ENCODE data around the gene MARVELD2. TPM values are rescaled to one million over a fixed set of nuclear protein-coding genes. Genes with fewer than 3 reads are reported as not detected.
"Not testable (repeated sequence)": the region's sequence is repeated elsewhere in the genome, so short reads cannot be mapped to it uniquely, and the experiment has no call there.

MARVELD2 gene
- total and polyA plus RNA-seq, 4 experiments from 2014 or later: 0.20 to 1.5 (median 1.1) TPM

- ChIA-PET CTCF (ENCODE audit: partially characterized antibody) (no interaction called here), POLR2A (ENCODE audit: partially characterized antibody) (no interaction called here)
- Mint-ChIP-seq H3K27me3 (no peaks in the 10 kb centered on the region), H3K9me3 (peaks cover 0 to 7% (median 0%) of the 10 kb centered on the region in 8 donors), H3K4me3 (no peak overlapping the region), H3K36me3 (no peaks in the 10 kb centered on the region), H3K4me1 (no peaks in the 10 kb centered on the region), H3K27ac (no peak overlapping the region)
- H3K27me3 ChIP-seq (ENCODE audit: insufficient read depth, low read length): no peaks in the 10 kb centered on the region
- H3K27ac ChIP-seq (ENCODE audit: low read depth, low read length): no peak overlapping the region
- H3K36me3 ChIP-seq (ENCODE audit: insufficient read depth, low read length): no peaks in the 10 kb centered on the region
- no peaks in the 10 kb centered on the region for H3K4me1 ChIP-seq (ENCODE audit: insufficient read depth, low read length)
- no peaks in the 10 kb centered on the region for H3K9me3 ChIP-seq (ENCODE audit: control insufficient read depth in 1 of 2, low read length in 2 of 2)
- DNase-seq: no peak
- intact Hi-C loops (cut with micrococcal nuclease): no loop called here
- H3K4me3 ChIP-seq (ENCODE audit: low read length in 2 of 2): no peak overlapping the region
These were observed 52.7 kb downstream of the MARVELD2 start for GRCh38 chr5:69467442-69468225.

GRCh38 chr5:69468631-69469030 lies 53.7 kb downstream of the MARVELD2 start:
- no peak for DNase-seq

GRCh38 chr5:69471516-69471915 lies 56.6 kb downstream of the MARVELD2 start:
- CTCF ChIA-PET (ENCODE audit: partially characterized antibody); H3K27me3 Mint-ChIP-seq; H3K4me1 Mint-ChIP-seq; H3K9me3 ChIP-seq (ENCODE audit: control insufficient read depth in 1 of 2, low read length in 2 of 2); H3K27ac Mint-ChIP-seq; H3K4me1 ChIP-seq (ENCODE audit: insufficient read depth, low read length); H3K4me3 Mint-ChIP-seq; H3K4me3 ChIP-seq (ENCODE audit: low read length in 2 of 2); DNase-seq; H3K27ac ChIP-seq (ENCODE audit: low read depth, low read length); intact Hi-C loops (cut with micrococcal nuclease); H3K36me3 Mint-ChIP-seq; H3K27me3 ChIP-seq (ENCODE audit: insufficient read depth, low read length); H3K9me3 Mint-ChIP-seq; H3K36me3 ChIP-seq (ENCODE audit: insufficient read depth, low read length); POLR2A ChIA-PET (ENCODE audit: partially characterized antibody): not testable (repeated sequence)

More at GRCh38 chr5:69468631-69469030, 53.7 kb downstream of the MARVELD2 start:
- H3K27ac ChIP-seq (ENCODE audit: low read depth, low read length): no peak overlapping the region
- no peaks in the 10 kb centered on the region for H3K27me3 ChIP-seq (ENCODE audit: insufficient read depth, low read length)
- ChIA-PET POLR2A (ENCODE audit: partially characterized antibody) (no interaction called here), CTCF (ENCODE audit: partially characterized antibody) (no interaction called here)
- Mint-ChIP-seq H3K4me3 (no peak overlapping the region), H3K9me3 (peaks cover 0 to 7% (median 0%) of the 10 kb centered on the region in 8 donors), H3K27me3 (no peaks in the 10 kb centered on the region), H3K36me3 (no peaks in the 10 kb centered on the region), H3K27ac (no peak overlapping the region), H3K4me1 (no peaks in the 10 kb centered on the region)
- H3K36me3 ChIP-seq (ENCODE audit: insufficient read depth, low read length): no peaks in the 10 kb centered on the region
- H3K9me3 ChIP-seq (ENCODE audit: control insufficient read depth in 1 of 2, low read length in 2 of 2): no peaks in the 10 kb centered on the region
- H3K4me1 ChIP-seq (ENCODE audit: insufficient read depth, low read length): no peaks in the 10 kb centered on the region
- no peak overlapping the region for H3K4me3 ChIP-seq (ENCODE audit: low read length in 2 of 2)
- intact Hi-C loops (cut with micrococcal nuclease): no loop called here

GRCh38 chr5:69472535-69473143 lies 57.7 kb downstream of the MARVELD2 start:
- H3K27ac ChIP-seq (ENCODE audit: low read depth, low read length); POLR2A ChIA-PET (ENCODE audit: partially characterized antibody); H3K9me3 Mint-ChIP-seq; H3K27ac Mint-ChIP-seq; DNase-seq; CTCF ChIA-PET (ENCODE audit: partially characterized antibody); intact Hi-C loops (cut with micrococcal nuclease); H3K4me1 ChIP-seq (ENCODE audit: insufficient read depth, low read length); H3K9me3 ChIP-seq (ENCODE audit: control insufficient read depth in 1 of 2, low read length in 2 of 2); H3K27me3 ChIP-seq (ENCODE audit: insufficient read depth, low read length); H3K4me3 ChIP-seq (ENCODE audit: low read length in 2 of 2); H3K36me3 ChIP-seq (ENCODE audit: insufficient read depth, low read length); H3K27me3 Mint-ChIP-seq; H3K4me3 Mint-ChIP-seq; H3K4me1 Mint-ChIP-seq; H3K36me3 Mint-ChIP-seq: not testable (repeated sequence)

- Mint-ChIP-seq H3K4me3 (no peak overlapping the region), H3K27me3 (peaks cover 0 to 2% of the 10 kb centered on the region in 2 donors), H3K27ac (no peak overlapping the region), H3K4me1 (peaks cover 0 to 5% (median 0%) of the 10 kb centered on the region in 4 donors), H3K36me3 (no peaks in the 10 kb centered on the region), H3K9me3 (no peaks in the 10 kb centered on the region)
- Histone ChIP-seq H3K4me1 (ENCODE audit: insufficient read depth, low read length) (no peaks in the 10 kb centered on the region), H3K27ac (ENCODE audit: low read depth, low read length) (no peak overlapping the region), H3K36me3 (ENCODE audit: insufficient read depth, low read length) (no peaks in the 10 kb centered on the region), H3K4me3 (ENCODE audit: low read length in 2 of 2) (no peak overlapping the region), H3K27me3 (ENCODE audit: insufficient read depth, low read length) (no peaks in the 10 kb centered on the region), H3K9me3 (ENCODE audit: control insufficient read depth in 1 of 2, low read length in 2 of 2) (no peaks in the 10 kb centered on the region)
- intact Hi-C loops (cut with micrococcal nuclease): no loop called here
- no peak for DNase-seq
- POLR2A ChIA-PET (ENCODE audit: partially characterized antibody): no interaction called here
- CTCF ChIA-PET (ENCODE audit: partially characterized antibody): no interaction called here
These were observed 62.3 kb downstream of the MARVELD2 start for GRCh38 chr5:69477170-69477569.

- intact Hi-C loops (cut with micrococcal nuclease); H3K4me3 Mint-ChIP-seq; H3K4me3 ChIP-seq (ENCODE audit: low read length in 2 of 2); CTCF ChIA-PET (ENCODE audit: partially characterized antibody); POLR2A ChIA-PET (ENCODE audit: partially characterized antibody); H3K36me3 ChIP-seq (ENCODE audit: insufficient read depth, low read length); H3K27me3 ChIP-seq (ENCODE audit: insufficient read depth, low read length); H3K9me3 ChIP-seq (ENCODE audit: control insufficient read depth in 1 of 2, low read length in 2 of 2); H3K27me3 Mint-ChIP-seq; H3K36me3 Mint-ChIP-seq; H3K27ac ChIP-seq (ENCODE audit: low read depth, low read length); H3K4me1 Mint-ChIP-seq; H3K4me1 ChIP-seq (ENCODE audit: insufficient read depth, low read length); DNase-seq; H3K9me3 Mint-ChIP-seq: not testable (repeated sequence)
- peak overlapping the region in 1 of 7 donors; percentile 20 for H3K27ac Mint-ChIP-seq
These were observed 63.4 kb downstream of the MARVELD2 start for GRCh38 chr5:69478296-69478695.

GRCh38 chr5:69484891-69485290 lies 70.0 kb downstream of the MARVELD2 start:
- CTCF ChIA-PET (ENCODE audit: partially characterized antibody): no interaction called here
- DNase-seq: no peak
- no peaks in the 10 kb centered on the region for H3K4me1 ChIP-seq (ENCODE audit: insufficient read depth, low read length)
- POLR2A ChIA-PET (ENCODE audit: partially characterized antibody): no interaction called here
- Mint-ChIP-seq H3K36me3 (no peaks in the 10 kb centered on the region), H3K27me3 (peaks cover 9 to 17% of the 10 kb centered on the region in 2 donors), H3K27ac (no peak overlapping the region), H3K4me3 (no peak overlapping the region), H3K4me1 (no peaks in the 10 kb centered on the region), H3K9me3 (no peaks in the 10 kb centered on the region)
- H3K27me3 ChIP-seq (ENCODE audit: insufficient read depth, low read length): no peaks in the 10 kb centered on the region
- H3K36me3 ChIP-seq (ENCODE audit: insufficient read depth, low read length): no peaks in the 10 kb centered on the region
- H3K4me3 ChIP-seq (ENCODE audit: low read length in 2 of 2): no peak overlapping the region
- H3K27ac ChIP-seq (ENCODE audit: low read depth, low read length): no peak overlapping the region
- no peaks in the 10 kb centered on the region for H3K9me3 ChIP-seq (ENCODE audit: control insufficient read depth in 1 of 2, low read length in 2 of 2)
- intact Hi-C loops (cut with micrococcal nuclease): no loop called here

Measured in CD4-positive, alpha-beta memory T cell (primary cell).